NCI-H446 treated with DMSO at 0.1 percent for 48 hours (cell line): ENCODE measurements around the gene AGAP1.
"Not testable (repeated sequence)": the region's sequence is repeated elsewhere in the genome, so short reads cannot be mapped to it uniquely, and the experiment has no call there.

Experiments used
- DNase-seq: peaks from one replicate; lab custom pipeline; 2025; lab: John Stamatoyannopoulos, UW

AGAP1 gene

GRCh38 chr2:236041616-236042015 lies 547.8 kb downstream of the AGAP1 start:
- no peak for DNase-seq

DNA sequence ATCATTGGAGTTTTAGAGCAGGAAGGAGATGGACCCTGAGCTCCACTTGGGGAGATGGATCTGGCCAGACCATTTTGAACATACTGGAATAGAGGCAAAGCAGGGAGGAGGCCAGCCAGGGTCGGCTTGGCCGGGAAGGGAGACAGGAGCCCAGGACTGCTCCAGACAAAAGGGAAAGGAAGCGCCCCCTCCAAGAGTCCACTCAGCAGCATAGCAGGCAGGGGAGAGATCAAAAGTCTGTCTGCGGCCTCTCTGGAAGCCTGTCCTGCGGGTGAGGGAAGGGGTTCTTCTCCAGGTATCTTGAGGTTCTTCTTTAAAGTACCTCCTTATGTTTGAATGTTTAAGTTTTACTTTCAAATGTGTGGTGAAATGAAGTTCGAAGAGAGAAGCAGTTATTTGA lies 548.2 kb downstream of the AGAP1 start:
- DNase-seq, result no peak

- DNase-seq, result no peak
These were observed 550.3 kb downstream of the AGAP1 start for GRCh38 chr2:236044191-236044590.

- no peak for DNase-seq
These were observed 551.7 kb downstream of the AGAP1 start for GRCh38 chr2:236045251-236046235.

DNA sequence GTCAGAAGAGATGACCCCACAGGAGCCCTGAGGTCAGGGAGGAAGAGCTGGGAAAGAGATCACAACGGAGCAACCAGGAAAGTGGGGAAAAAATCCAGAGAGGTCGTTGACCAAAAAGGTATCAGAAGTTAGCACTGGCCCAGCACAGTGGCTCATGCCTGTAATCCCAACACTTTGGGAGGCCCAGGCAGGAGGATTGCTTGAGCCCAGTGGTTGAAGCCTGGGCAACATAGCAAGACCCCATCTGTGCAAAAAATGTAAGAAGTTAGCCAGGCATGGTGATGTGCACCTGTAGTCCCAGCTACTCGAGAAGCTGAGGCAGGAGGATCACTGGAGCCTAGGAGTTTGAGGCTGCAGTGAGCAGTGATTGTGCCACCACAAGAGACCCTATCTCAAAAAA lies 552.9 kb downstream of the AGAP1 start:
- no peak for DNase-seq

- no peak for DNase-seq
These were observed 553.3 kb downstream of the AGAP1 start for GRCh38 chr2:236047176-236047575.

GRCh38 chr2:236047886-236048540 lies 554.2 kb downstream of the AGAP1 start:
- no peak for DNase-seq

- DNase-seq, result no peak
These were observed 556.1 kb downstream of the AGAP1 start for GRCh38 chr2:236049981-236050380.

DNA sequence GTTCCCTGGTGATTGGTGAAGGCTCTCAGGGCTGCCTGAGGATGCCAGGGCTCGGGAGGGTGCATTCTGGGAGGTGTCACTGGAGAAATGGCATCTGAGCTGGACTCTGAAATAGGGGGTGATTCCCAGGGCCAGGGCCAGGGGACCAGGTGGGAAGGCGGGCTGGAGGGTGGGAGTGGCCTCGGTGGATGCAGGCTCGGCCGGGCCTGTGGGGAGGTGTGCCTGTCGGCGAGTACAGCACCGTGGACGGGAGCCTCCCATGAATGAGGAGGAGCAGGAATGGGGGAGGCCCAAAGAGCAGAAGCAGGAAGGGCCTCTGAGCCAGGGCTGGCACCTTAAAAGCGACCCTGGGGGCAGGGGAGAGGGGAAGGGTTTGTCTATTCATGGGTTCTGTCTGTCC lies 557.5 kb downstream of the AGAP1 start:
- no peak for DNase-seq

DNA sequence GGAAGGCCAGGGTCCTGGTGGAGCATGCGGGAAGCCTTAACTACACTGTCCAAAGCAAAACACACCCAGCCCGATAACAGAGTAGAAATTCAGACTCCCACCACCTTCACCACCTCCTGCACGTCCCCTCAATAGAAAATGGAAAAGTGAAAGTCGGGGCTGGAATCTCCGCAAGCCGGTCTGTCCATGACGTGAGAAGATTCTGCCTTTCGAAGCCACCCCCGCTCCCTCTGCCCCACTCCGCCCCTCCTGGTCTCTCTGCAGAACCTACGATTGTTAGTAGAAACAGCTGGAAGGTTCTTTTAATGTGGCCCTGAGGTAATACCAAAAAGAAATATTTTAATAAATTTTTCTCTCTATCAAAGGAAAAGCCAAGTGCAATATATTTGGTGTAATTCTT lies 558.0 kb downstream of the AGAP1 start:
- DNase-seq, result no peak

DNA sequence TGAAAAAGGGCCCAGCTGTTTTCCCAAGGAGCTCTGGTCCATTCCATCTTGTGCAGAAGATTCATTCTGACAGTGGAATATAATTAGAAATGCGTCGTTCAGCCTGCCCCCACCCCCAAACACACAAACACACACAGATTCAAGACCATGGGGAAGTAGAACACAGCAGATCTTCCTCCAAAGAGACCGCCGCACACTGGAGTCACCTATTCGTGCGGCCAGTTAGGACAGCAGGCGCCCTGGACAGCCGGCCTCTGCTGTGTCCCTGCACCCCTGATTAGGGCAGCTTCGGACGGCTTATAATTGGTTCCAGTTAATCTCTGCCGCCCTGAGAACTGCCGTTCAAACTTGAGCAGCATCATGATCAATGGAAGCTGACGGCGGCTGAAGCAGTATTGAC lies 558.4 kb downstream of the AGAP1 start:
- DNase-seq, result no peak

- no peak for DNase-seq
These were observed 559.3 kb downstream of the AGAP1 start for GRCh38 chr2:236052926-236053821.

GRCh38 chr2:236054125-236054524 lies 560.3 kb downstream of the AGAP1 start:
- no peak for DNase-seq

- no peak for DNase-seq
These were observed 560.9 kb downstream of the AGAP1 start for GRCh38 chr2:236054621-236055305.

DNA sequence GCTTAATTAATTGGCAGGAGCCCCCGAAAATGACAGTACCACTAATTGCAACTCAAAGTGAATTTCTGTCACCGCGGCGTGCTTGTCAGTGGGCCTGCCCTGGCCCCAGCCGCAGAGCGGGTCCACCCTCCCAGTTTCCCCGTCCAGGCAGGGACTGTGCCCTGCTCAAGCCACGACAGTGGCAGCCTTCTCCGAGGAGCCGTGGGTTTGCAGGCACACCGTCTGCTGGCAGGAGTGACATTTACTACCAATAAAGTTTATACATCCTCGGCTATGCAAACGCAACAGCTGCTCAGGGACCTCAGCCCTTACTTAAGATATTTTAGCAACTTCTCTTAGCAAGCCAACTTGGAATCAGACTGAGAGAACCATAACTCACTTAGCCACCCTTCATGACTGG lies 561.6 kb downstream of the AGAP1 start:
- DNase-seq, result no peak

- DNase-seq, result no peak
These were observed 562.3 kb downstream of the AGAP1 start for GRCh38 chr2:236056141-236056540.

DNA sequence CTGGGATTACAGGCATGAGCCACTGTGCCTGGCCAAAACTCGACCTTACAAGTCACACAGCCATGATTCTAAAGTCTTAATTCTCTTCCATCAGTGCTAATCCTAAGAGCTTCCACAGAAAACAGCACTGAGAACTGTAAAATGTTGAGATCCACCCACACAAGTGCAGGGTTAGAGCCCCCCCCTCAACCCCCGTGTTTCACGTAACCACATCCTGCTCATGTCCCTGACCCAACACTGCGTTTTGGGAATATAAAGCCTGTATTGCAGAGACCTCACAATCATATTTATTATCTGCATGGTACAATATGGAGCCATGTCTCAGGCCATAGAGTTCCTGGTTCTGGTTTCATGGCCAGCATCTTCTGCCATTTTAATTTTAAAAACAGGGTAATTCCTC lies 563.5 kb downstream of the AGAP1 start:
- no peak for DNase-seq

GRCh38 chr2:236061497-236061896 lies 567.7 kb downstream of the AGAP1 start:
- DNase-seq, result no peak

DNA sequence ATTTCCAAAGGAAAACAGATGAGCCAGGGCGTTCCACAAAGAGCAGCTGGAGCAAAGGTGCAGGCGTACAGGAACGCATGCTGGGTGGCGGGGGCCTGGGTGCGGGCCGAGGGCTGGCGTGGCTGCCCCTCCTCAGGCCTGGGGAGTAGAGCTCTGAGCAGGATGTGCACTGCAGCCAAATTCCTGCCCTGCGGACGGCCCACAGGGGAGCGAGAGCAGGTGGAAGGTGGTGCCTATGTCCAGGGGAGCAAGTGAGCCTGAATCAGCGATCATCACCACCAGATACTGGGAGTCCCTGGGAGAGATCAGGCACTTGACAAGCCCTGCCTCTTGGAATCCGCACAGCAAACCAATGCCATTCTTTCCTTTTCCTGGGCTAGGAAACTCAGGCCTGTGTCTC lies 568.1 kb downstream of the AGAP1 start:
- DNase-seq, result no peak

GRCh38 chr2:236062806-236063205 lies 569.0 kb downstream of the AGAP1 start:
- not testable (repeated sequence) for DNase-seq

DNA sequence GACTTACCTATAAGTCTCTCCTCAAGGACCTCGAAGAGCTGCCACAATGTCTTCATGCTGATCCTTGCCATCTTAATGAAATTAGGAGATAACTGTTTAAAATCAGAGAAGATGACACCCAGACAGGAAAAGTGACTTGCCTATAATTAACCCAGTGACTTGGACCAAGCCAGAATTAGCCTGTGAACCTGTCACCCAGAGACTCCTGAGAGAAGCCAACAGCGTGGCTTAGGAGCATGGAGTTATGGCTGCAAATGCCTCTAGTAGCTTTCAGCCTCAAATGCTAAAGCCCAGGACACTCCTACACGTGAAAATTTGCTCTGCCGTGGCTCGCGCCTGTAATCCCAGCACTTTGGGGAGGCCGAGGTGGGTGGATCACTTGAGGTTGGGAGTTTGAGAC lies 570.2 kb downstream of the AGAP1 start:
- no peak for DNase-seq
